H1 (cell line): ENCODE results near the gene CYP2A6. TPM values are rescaled to one million over a fixed set of nuclear protein-coding genes. Genes with fewer than 3 reads are reported as not detected.

Source experiments
- CTCF ChIA-PET: fragments of 300-600 bp; sonication (Branson Sonifier 250); formaldehyde crosslinking; loops from one replicate; lab custom pipeline; 2021; ENCODE audit not compliant: partially characterized antibody; lab: Charles Lee
- POLR2A ChIA-PET: fragments of 300-600 bp; sonication (Branson Sonifier 250); formaldehyde crosslinking; loops from one replicate; lab custom pipeline; 2021; ENCODE audit warnings: inconsistent platforms; ENCODE audit not compliant: partially characterized antibody; lab: Charles Lee
- DNase-seq, 2 experiments: peaks; one replicate each; pipeline versions ENCODE4 v3.0.0 to v3.0.0-alpha.2; 2010 to 2022; ENCODE audit warnings: low spot score in 2 of 2, low read depth in 1 of 2, mixed read lengths in 1 of 2
- FAIRE-seq: peaks from 2 replicates; lab custom pipeline; 2011; peaks lifted over from hg19 to GRCh38; lab: Jason Lieb, UNC
- H2AFZ ChIP-seq: 2 replicates; pipeline ENCODE4 v1.8.1; 2012; ENCODE audit warnings: low read length, inconsistent platforms
- H2AK5ac ChIP-seq: 2 replicates; pipeline ENCODE4 v1.6.1; 2013; ENCODE audit warnings: low read depth, low read length
- H2BK120ac ChIP-seq: replicated peaks from 2 replicates; pipeline ENCODE3; 2013; ENCODE audit warnings: low read depth, low read length, inconsistent platforms
- H2BK12ac ChIP-seq: 2 replicates; pipeline ENCODE4 v1.6.1; 2013; ENCODE audit warnings: low read depth, low read length
- H2BK15ac ChIP-seq: 2 replicates; pipeline ENCODE4 v1.6.1; 2013; ENCODE audit warnings: low read length
- H2BK20ac ChIP-seq: 2 replicates; pipeline ENCODE4 v1.6.1; 2013; ENCODE audit warnings: low read length
- H2BK5ac ChIP-seq: 2 replicates; pipeline ENCODE4 v1.6.1; 2013; ENCODE audit warnings: low read depth, low read length
- H3K14ac ChIP-seq: 2 replicates; pipeline ENCODE4 v1.6.1; 2013; ENCODE audit warnings: inconsistent platforms; ENCODE audit not compliant: insufficient read length
- H3K18ac ChIP-seq: 2 replicates; pipeline ENCODE4 v1.6.1; 2013; ENCODE audit warnings: low read length; ENCODE audit errors: extremely low read depth
- H3K23ac ChIP-seq: 2 replicates; pipeline ENCODE4 v1.6.1; 2013; ENCODE audit warnings: inconsistent platforms; ENCODE audit not compliant: insufficient read length
- H3K23me2 ChIP-seq: 2 replicates; pipeline ENCODE4 v1.6.1; 2013; ENCODE audit warnings: low read depth, low read length
- H3K27ac ChIP-seq: 2 replicates; pipeline ENCODE4 v1.6.1; 2011; ENCODE audit warnings: low read depth, low read length, inconsistent platforms
- H3K27me3 ChIP-seq, 4 experiments: replicated peaks in 1 of 4; 1 replicate in 1 of 4; 2 replicates in 3 of 4; pipeline versions ENCODE4 v1.6.1 to v1.8.1; 2011 to 2013; ENCODE audit warnings: low read length in 3 of 4, mild to moderate bottlenecking in 3 of 4, inconsistent platforms in 2 of 4, mixed read lengths in 2 of 4, moderate library complexity in 1 of 4; ENCODE audit not compliant: control insufficient read depth in 3 of 4, insufficient read depth in 3 of 4; ENCODE audit errors: extremely low read depth in 1 of 4
- H3K36me3 ChIP-seq, 4 experiments: 2 replicates each; pipeline versions ENCODE4 v1.6.1 to v1.8.1; 2011 to 2013; ENCODE audit warnings: mild to moderate bottlenecking in 4 of 4, low read length in 3 of 4, moderate library complexity in 2 of 4, control low read depth in 1 of 4, inconsistent platforms in 1 of 4; ENCODE audit not compliant: insufficient read depth in 4 of 4, control insufficient read depth in 2 of 4
- H3K4ac ChIP-seq: replicated peaks from 2 replicates; pipeline ENCODE3; 2013; ENCODE audit warnings: low read length, low read depth, mixed read lengths, inconsistent platforms; ENCODE audit not compliant: insufficient read length
- H3K4me1 ChIP-seq, 4 experiments: replicated peaks in 1 of 4; 1 replicate in 1 of 4; 2 replicates in 3 of 4; pipeline versions ENCODE4 v1.6.1 to v1.8.1; 2011 to 2013; ENCODE audit warnings: low read length in 3 of 4, inconsistent platforms in 2 of 4, mixed read lengths in 1 of 4; ENCODE audit not compliant: insufficient read depth in 4 of 4, control insufficient read depth in 3 of 4
- H3K4me2 ChIP-seq, 2 experiments: 2 replicates each; pipeline versions ENCODE4 v1.6.1 to v1.8.1; 2011 to 2013; ENCODE audit warnings: low read depth in 2 of 2, low read length in 2 of 2, control low read depth in 1 of 2, inconsistent platforms in 1 of 2, mild to moderate bottlenecking in 1 of 2; ENCODE audit not compliant: insufficient read depth in 1 of 2
- H3K4me3 ChIP-seq, 4 experiments: fragments of 200-600, 300-600 bp in 1 of 4; sonication (generic), shearing (Covaris generic), sonication (Bioruptor Twin) in 1 of 4; 2 replicates each; pipeline versions ENCODE4 v1.5.1 to v1.8.1; 2011 to 2016; ENCODE audit warnings: low read length in 4 of 4, low read depth in 3 of 4, control low read depth in 2 of 4, inconsistent platforms in 2 of 4, mild to moderate bottlenecking in 2 of 4, mixed read lengths in 1 of 4, moderate library complexity in 1 of 4; ENCODE audit not compliant: insufficient read depth in 2 of 4; ENCODE audit errors: extremely low read depth in 1 of 4
- H3K56ac ChIP-seq: replicated peaks from 2 replicates; pipeline ENCODE3; 2013; ENCODE audit warnings: low read depth, mild to moderate bottlenecking, mixed read lengths, low read length, inconsistent platforms; ENCODE audit not compliant: insufficient read length
- H3K79me1 ChIP-seq: 2 replicates; pipeline ENCODE4 v1.6.1; 2013; ENCODE audit warnings: low read depth, low read length, control low read depth
- H3K79me2 ChIP-seq, 2 experiments: 2 replicates each; pipeline versions ENCODE4 v1.6.1 to v1.8.1; 2012 to 2013; ENCODE audit warnings: low read length in 2 of 2, mild to moderate bottlenecking in 2 of 2, inconsistent platforms in 1 of 2; ENCODE audit not compliant: insufficient read depth in 2 of 2, control insufficient read depth in 1 of 2
- H3K9ac ChIP-seq, 4 experiments: replicated peaks in 1 of 4; 1 replicate in 1 of 4; 2 replicates in 3 of 4; pipeline versions ENCODE4 v1.6.1 to v1.8.1; 2011 to 2013; ENCODE audit warnings: low read depth in 3 of 4, low read length in 3 of 4, control low read depth in 2 of 4, mild to moderate bottlenecking in 2 of 4, moderate library complexity in 2 of 4, inconsistent platforms in 1 of 4; ENCODE audit errors: extremely low read depth in 1 of 4
- H3K9me3 ChIP-seq, 2 experiments: 2 replicates each; pipeline versions ENCODE4 v1.6.1 to v1.8.1; 2012 to 2013; ENCODE audit warnings: mild to moderate bottlenecking in 2 of 2, moderate library complexity in 2 of 2, control low read depth in 1 of 2, inconsistent platforms in 1 of 2, low read depth in 1 of 2, low read length in 1 of 2, mixed read lengths in 1 of 2; ENCODE audit not compliant: insufficient read depth in 2 of 2
- H4K20me1 ChIP-seq, 2 experiments: replicated peaks in 1 of 2; 2 replicates each; pipeline versions ENCODE3 to v1.8.1; 2011 to 2013; ENCODE audit warnings: inconsistent platforms in 2 of 2, low read length in 2 of 2, mild to moderate bottlenecking in 1 of 2; ENCODE audit not compliant: insufficient read depth in 2 of 2, control insufficient read depth in 1 of 2
- H4K5ac ChIP-seq: 2 replicates; pipeline ENCODE4 v1.6.1; 2013; ENCODE audit warnings: low read length, low read depth, mixed read lengths, inconsistent platforms; ENCODE audit not compliant: insufficient read length
- H4K8ac ChIP-seq: 2 replicates; pipeline ENCODE4 v1.8.0; 2013; ENCODE audit warnings: mild to moderate bottlenecking, moderate library complexity, low read length, inconsistent platforms; ENCODE audit not compliant: insufficient read depth; ENCODE audit errors: extremely low read depth
- H4K91ac ChIP-seq: replicated peaks from 2 replicates; pipeline ENCODE3; 2013; ENCODE audit warnings: low read length, mixed read lengths, inconsistent platforms; ENCODE audit not compliant: insufficient read length
- CEBPB ChIP-seq: IDR thresholded peaks from 2 replicates; pipeline ENCODE4 v1.6.1; 2012; ENCODE audit warnings: low read depth, low read length
- HDAC2 ChIP-seq, 2 experiments: fragments of 300-600 bp in 1 of 2; sonication (generic) in 1 of 2; IDR thresholded peaks; 2 replicates each; pipeline ENCODE4 v1.6.1; 2011 to 2012; ENCODE audit warnings: low read depth in 2 of 2, low read length in 2 of 2, mild to moderate bottlenecking in 2 of 2, moderate library complexity in 2 of 2, borderline replicate concordance in 1 of 2, inconsistent platforms in 1 of 2
- JUND ChIP-seq: IDR thresholded peaks from 2 replicates; pipeline ENCODE4 v1.6.1; 2011; ENCODE audit warnings: mild to moderate bottlenecking, improper control_type of control experiment, low read length
- MAFK ChIP-seq: IDR thresholded peaks from 2 replicates; pipeline ENCODE4 v1.6.1; 2012; ENCODE audit warnings: low read depth, mild to moderate bottlenecking, improper control_type of control experiment, low read length
- SIX5 ChIP-seq: IDR thresholded peaks from 2 replicates; pipeline ENCODE4 v1.6.1; 2011; ENCODE audit warnings: mild to moderate bottlenecking, low read depth, low read length
- TAF1 ChIP-seq: IDR thresholded peaks from 2 replicates; pipeline ENCODE4 v1.6.1; 2011; ENCODE audit warnings: mild to moderate bottlenecking, low read depth, low read length
- WGBS, 2 experiments: shearing (Covaris generic) in 1 of 2; methylation state at CpG; one replicate each; pipeline versions ENCODE4 v1.1.6 to v1.1.7; 2013 to 2015; ENCODE audit warnings: low lambda C conversion rate in 2 of 2, mixed read lengths in 2 of 2, inconsistent platforms in 1 of 2, low coverage in 1 of 2, missing lambda C conversion rate in 1 of 2; ENCODE audit not compliant: insufficient replicate concordance in 2 of 2, insufficient coverage in 1 of 2, insufficient read length in 1 of 2; ENCODE audit errors: extremely low coverage in 1 of 2, missing lambda C conversion rate in 1 of 2; 5-methylcytosine and 5-hydroxymethylcytosine counted together
- polyA plus RNA-seq, 7 experiments: library from polyadenylated mRNA; depleted of rRNA in 3 of 7; stranded (reverse) in 5 of 7; unstranded in 2 of 7; fragments of >200 nt in 5 of 7; fragments of 200-250 nt in 2 of 7; gene quantifications; 1 replicate in 5 of 7; 2 replicates in 1 of 7; 4 replicates in 1 of 7; pipeline versions ENCODE4 v1.2.1 to v1.2.3, GENCODE V29; 2011 to 2013; ENCODE audit warnings: missing spikeins in 2 of 7, mixed read lengths in 2 of 7
- total RNA-seq: library from RNA; stranded (reverse); fragmentation: NEBNext Ultra II Directional; extraction: Animal tissue kit (Norgen Biotek cat#: 25700); gene quantifications from 2 replicates; pipeline ENCODE4 v1.2.1, GENCODE V29; 2021

Gene CYP2A6
- total and polyA plus RNA-seq, 2 of the 8 experiments (the other 6 are each of a cell fraction or from before 2014, with no cell fraction given): 0.33 TPM; not detected in 1

DNA sequence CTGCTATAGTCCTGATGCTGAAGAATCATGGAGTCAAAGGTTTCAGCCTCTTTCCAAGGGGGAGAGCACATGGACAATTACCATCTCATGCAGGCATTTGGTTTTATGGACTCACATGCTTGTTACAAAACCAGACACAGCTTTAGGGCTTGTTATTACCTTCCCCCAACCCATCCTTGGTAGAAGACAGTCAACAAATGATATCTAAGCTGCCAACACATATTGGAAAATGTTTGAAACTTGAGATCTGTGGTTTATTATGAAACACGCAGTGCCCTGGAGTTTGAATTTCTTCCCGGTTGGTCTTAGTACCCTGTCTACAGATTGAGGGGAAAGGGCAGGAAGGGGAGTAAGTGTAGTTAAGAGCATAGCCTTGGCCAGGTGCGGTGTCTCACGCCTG is 12.5 kb upstream of the CYP2A6 start:
- FAIRE-seq: no peak
- no peak for DNase-seq
- TF ChIP-seq CEBPB (no peak), MAFK (no peak), SIX5 (no peak), JUND (no peak), TAF1 (no peak), HDAC2 (IDR thresholded peaks at IDR 0.05; ENCODE audit: borderline replicate concordance in 1 of 2, low read depth in 2 of 2, low read length in 2 of 2) (no peak)
- TF ChIP-seq, all 59 proteins: peak for 0
- H3K9me3 ChIP-seq: no peaks in the 10 kb centered on the region
- H3K4me3 ChIP-seq: no peak overlapping the region
- no peak overlapping the region for H2AK5ac ChIP-seq
- no peak overlapping the region for H2BK20ac ChIP-seq
- no peak overlapping the region for H2BK5ac ChIP-seq
- no peak overlapping the region for H4K5ac ChIP-seq
- no peaks in the 10 kb centered on the region; the same call in 1 of the 2 replicates for H3K23me2 ChIP-seq
- no peak overlapping the region for H3K23ac ChIP-seq
- no peak overlapping the region for H3K18ac ChIP-seq
- WGBS, 2 experiments: 94% methylated on average over 4 of the region's 4 CpGs; no CpG with 5 or more reads in 1 of the 2 experiments
- no peaks in the 10 kb centered on the region for H3K79me2 ChIP-seq
- no peak overlapping the region for H2BK15ac ChIP-seq
- H2BK12ac ChIP-seq: no peak overlapping the region
- no peak overlapping the region for H2BK120ac ChIP-seq
- no peak overlapping the region for H3K4ac ChIP-seq
- H4K20me1 ChIP-seq: no peaks in the 10 kb centered on the region
- no peak overlapping the region for H2AFZ ChIP-seq
- no peaks in the 10 kb centered on the region for H3K4me1 ChIP-seq
- no peak overlapping the region for H3K56ac ChIP-seq
- no peaks in the 10 kb centered on the region for H3K27me3 ChIP-seq
- no peak overlapping the region for H4K8ac ChIP-seq
- ChIA-PET CTCF (interaction anchor here (0.6 kb wide), 1 partner anchor 312 kb away, joined by 3 read pairs; no protein-coding TSS in a partner anchor), POLR2A (interaction anchor here (0.6 kb wide), 1 partner anchor 211 kb away, joined by 3 read pairs; no protein-coding TSS in a partner anchor)
- H3K36me3 ChIP-seq: no peaks in the 10 kb centered on the region
- H3K9ac ChIP-seq: no peak overlapping the region
- no peak overlapping the region for H3K14ac ChIP-seq
- H3K4me2 ChIP-seq: no peak overlapping the region
- no peak overlapping the region for H3K27ac ChIP-seq
- H4K91ac ChIP-seq: no peak overlapping the region
- H3K79me1 ChIP-seq: no peaks in the 10 kb centered on the region
